Peyer's patch (tissue), 4 donors: Measurements from ENCODE around the gene CS.

Experiments used
- POLR2A ChIP-seq, 2 donors: fragments of 450-650 bp; IDR thresholded peaks; one replicate each; pipeline ENCODE4 v1.5.1; 2017; ENCODE audit warnings: antibody characterized with exemption in 2 of 2, mild to moderate bottlenecking in 2 of 2, moderate library complexity in 2 of 2
- TF ChIP-seq, protein P1 (sequence below), 6 experiments: fragments of 450-650 bp in 4 of 6; fragments of 200-600 bp in 2 of 6; sonication (generic) in 1 of 6; IDR thresholded peaks; one replicate each; pipeline ENCODE4 v1.5.1; 2017 to 2019; ENCODE audit warnings: antibody characterized with exemption in 6 of 6, mild to moderate bottlenecking in 3 of 6, moderate library complexity in 1 of 6

DNA sequence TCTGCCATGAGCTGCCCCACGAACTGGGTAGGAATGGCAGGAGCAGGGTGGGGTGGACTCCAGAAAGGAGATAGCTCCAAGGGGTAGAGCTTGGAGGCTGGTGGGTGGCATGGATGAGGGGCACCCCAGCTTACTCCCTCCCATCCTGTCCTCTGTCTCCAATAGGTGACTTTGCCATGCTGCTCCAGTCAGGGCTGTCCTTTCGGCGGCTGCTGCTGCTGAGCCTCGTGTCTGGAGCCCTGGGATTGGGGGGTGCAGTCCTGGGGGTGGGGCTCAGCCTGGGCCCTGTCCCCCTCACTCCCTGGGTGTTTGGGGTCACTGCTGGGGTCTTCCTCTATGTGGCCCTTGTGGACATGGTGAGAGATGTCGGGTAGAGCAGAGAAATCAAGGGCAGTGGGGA is 63.1 kb downstream of the CS start:
- TF ChIP-seq POLR2A (IDR thresholded peaks at IDR 0.05), result no peak
- TF ChIP-seq, protein P1, sequence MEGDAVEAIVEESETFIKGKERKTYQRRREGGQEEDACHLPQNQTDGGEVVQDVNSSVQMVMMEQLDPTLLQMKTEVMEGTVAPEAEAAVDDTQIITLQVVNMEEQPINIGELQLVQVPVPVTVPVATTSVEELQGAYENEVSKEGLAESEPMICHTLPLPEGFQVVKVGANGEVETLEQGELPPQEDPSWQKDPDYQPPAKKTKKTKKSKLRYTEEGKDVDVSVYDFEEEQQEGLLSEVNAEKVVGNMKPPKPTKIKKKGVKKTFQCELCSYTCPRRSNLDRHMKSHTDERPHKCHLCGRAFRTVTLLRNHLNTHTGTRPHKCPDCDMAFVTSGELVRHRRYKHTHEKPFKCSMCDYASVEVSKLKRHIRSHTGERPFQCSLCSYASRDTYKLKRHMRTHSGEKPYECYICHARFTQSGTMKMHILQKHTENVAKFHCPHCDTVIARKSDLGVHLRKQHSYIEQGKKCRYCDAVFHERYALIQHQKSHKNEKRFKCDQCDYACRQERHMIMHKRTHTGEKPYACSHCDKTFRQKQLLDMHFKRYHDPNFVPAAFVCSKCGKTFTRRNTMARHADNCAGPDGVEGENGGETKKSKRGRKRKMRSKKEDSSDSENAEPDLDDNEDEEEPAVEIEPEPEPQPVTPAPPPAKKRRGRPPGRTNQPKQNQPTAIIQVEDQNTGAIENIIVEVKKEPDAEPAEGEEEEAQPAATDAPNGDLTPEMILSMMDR (IDR thresholded peaks at IDR 0.05), result no peak
